HG03159 (cell line): ENCODE results near the gene AEBP2.
A peak's percentile ranks its signal among the peaks of the same experiment; 100 is the strongest.
"Not testable (repeated sequence)": the region's sequence is repeated elsewhere in the genome, so short reads cannot be mapped to it uniquely, and the experiment has no call there.

ENCODE experiments used
- ATAC-seq: cut with Tn5 transposase; IDR thresholded peaks from one replicate; pipeline ENCODE4 v1.9.1; 2021; ENCODE audit warnings: mild to moderate bottlenecking, moderate library complexity; ENCODE audit not compliant: unreplicated experiment

Gene AEBP2, protein sequence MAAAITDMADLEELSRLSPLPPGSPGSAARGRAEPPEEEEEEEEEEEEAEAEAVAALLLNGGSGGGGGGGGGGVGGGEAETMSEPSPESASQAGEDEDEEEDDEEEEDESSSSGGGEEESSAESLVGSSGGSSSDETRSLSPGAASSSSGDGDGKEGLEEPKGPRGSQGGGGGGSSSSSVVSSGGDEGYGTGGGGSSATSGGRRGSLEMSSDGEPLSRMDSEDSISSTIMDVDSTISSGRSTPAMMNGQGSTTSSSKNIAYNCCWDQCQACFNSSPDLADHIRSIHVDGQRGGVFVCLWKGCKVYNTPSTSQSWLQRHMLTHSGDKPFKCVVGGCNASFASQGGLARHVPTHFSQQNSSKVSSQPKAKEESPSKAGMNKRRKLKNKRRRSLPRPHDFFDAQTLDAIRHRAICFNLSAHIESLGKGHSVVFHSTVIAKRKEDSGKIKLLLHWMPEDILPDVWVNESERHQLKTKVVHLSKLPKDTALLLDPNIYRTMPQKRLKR

DNA sequence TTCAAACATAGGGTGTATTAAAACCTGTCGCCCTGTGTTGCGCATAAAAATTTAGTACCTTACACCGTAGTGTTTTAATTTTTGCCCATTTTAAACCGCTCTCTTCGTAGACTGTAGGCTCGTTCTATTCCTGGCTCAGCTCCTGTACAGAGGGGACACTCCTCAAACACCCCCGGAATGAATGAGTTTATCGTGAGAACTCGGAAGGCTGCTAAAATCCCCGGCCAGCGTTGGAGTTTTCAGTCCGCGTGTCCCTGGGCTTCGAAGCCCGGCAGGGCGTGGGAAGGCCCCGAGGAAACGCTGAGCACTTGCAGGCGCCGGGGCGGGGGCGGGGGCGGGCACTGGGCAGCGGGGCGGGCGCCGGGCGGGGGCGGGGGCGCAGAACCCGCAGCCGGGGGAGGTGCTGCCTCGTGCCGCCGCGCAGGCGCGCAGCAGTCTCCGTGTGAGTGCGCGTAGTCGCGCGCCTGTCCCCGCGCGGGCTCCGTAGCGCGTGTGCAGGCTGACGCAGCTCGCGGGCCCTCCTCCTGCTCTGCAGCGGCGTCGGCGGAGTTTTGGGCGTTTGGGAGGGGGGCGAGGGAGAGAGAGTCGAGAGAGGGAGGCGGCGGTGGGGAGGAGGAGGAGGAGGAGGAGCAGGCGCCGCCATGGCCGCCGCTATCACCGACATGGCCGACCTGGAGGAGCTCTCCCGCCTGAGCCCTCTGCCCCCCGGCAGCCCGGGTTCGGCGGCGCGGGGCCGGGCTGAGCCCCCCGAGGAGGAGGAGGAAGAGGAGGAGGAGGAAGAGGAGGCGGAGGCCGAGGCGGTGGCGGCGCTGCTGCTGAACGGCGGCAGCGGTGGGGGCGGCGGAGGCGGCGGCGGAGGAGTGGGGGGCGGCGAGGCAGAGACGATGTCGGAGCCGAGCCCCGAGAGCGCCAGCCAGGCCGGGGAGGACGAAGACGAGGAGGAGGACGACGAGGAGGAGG lies at the start of gene AEBP2:
Gene AEBP2, plus strand, starts transcription at position 434 of the 960 bp plus-strand sequence. Its CDS starts 208 bp downstream, at position 642.
- ATAC-seq = peak; percentile 85

DNA sequence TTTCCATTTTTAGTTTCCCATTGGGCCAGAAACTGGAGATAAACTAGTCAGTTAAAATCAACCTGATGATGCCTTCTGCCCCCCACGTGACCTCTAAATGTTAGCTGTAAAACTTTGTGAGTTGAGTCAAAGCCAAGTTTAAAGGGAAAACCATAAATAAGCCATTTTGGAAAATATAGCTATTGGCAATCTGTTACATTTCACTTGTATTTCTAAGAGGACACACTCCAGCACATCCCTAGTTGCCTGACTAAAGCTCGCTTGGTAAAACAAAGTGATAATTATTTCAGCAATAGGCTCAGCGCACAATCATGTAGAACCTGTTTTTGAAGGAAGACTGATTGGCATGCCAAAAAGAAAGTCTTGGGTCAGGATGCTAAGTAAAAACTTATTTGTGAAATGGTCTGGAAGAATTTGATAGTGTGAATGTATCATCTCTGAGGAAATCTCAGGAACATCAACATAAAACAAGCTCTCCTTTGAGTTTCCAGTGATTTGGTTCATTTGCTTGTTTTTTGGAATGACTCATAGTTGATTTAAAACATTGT lies 49.2 kb upstream of the AEBP2 start:
- ATAC-seq = no peak

DNA sequence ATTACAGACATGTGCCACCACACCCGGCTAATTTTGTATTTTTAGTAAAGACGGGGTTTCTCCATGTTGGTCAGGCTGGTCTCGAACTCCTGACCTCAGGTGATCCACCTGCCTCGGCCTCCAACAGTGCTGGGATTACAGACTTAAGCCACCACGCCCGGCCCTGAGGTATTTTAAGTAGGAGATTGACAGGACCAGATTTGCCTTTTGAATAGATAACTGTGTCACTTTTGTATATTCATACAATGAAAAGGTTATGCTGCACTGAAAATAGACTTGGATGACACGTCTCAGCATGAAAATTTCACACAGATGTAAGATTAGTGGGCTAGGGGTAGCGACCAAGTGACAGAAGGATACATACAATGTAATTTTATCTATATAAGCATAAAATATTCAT lies 46.6 kb upstream of the AEBP2 start:
- not testable (repeated sequence) for ATAC-seq

DNA sequence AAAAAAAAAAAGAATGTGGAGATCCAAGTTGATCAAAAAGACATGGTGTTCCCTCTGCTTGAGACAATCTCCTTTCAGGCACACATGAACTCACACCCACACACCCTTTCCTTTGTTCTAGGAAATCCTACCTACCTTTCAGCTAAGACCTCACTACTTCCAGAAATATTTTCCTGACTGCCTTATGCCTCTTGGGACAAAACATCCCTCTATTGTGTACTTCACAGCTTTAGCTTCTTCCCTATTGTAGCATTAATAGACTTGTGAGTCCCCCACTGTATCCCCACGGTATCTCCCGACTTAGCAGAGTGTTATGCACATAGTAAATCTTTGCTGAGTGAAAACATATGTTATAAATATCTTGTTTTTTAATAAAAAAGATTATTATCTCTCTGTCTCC lies 44.9 kb upstream of the AEBP2 start:
- ATAC-seq = no peak

DNA sequence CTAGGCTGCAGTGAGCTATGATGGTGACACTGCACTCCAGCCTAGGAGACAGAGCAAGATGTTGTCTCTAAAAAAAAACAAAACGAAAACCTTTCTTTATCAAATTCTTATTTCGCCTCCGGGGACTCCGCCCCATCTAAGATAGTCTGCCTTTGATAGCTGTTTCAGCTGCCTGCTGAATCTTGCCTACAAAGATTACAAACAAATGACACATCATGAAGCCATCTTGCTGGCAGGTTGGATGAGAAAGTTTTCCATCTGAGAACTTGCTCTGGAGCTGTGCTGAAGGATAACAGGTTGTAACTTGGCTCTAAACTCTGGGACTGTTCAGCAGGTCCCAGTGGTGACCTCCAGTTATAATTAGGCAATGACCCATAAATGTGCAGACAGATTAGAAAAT lies 41.8 kb upstream of the AEBP2 start:
- ATAC-seq = no peak

DNA sequence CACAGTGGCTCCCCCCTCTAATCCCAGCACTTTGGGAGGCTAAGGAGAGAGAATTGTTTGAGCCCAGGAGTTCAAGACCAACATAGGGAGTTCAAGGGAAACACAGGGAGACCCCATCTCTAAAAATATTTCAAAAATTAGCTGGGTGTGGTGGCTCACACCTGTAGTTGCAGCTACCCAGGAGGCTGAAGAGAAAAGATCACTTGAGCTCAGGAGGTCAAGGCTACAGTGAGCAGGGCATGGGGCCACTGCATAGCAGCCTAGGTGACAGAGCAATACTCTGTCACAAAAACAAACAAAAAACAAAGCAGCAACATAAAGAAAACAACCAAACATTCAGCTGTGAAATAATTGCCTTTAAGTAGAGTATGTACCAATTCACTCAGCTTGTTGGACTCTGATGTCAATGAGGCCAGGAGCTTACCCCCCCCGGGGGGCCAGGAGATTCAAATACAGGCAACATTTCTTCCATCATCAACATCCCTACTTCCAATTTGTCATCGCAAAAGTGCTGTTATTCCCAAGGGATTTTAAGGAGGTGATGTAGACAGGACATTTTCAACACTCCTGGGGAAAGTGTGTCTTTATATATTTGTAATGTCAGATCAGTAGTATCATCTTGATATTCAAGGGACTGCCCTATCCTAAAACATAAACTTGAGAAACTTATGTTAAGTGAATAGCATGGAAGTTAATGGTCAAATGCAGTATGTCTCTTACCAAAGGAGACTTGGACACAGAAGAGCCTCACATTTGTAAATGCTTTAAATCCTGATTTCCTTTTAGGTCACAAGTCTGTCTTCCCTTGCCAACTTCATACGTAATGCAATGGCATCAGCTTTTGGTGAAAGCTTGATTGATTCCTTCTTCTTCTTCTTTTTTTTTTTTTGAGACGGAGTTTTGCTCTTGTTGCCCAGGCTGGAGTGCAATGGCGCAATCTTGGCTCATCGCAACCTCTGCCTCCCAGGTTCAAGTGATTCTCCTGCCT lies 40.6 kb upstream of the AEBP2 start:
- ATAC-seq = no peak

DNA sequence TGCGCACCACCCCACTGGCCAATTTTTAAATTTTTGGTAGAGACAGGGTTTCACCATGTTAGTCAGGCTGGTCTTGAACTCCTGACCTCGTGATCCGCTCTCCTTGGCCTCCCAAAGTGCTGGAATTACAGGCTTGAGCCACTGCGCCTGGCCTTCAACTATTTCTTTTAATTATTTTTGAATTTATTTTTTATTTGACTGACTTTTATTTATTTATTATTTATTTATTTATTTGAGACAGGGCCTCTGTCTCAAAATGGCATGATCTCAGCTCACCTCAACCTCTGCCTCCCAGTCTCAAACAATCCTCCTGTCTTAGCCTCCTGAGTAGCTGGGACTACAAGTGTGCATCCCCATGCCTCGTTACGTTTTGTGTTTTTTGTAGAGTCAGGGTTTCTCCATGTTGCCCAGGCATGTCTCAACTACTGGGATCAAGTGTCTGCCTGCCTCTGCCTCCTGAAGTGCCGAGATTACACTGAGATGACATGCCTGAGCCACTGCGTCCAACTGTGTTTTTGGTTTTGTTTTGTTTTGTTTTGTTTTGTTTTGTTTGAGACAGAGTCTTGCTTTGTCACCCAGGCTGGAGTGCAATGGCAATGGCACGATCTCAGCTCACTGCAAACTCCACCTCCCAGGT lies 38.5 kb upstream of the AEBP2 start:
- ATAC-seq = not testable (repeated sequence)

DNA sequence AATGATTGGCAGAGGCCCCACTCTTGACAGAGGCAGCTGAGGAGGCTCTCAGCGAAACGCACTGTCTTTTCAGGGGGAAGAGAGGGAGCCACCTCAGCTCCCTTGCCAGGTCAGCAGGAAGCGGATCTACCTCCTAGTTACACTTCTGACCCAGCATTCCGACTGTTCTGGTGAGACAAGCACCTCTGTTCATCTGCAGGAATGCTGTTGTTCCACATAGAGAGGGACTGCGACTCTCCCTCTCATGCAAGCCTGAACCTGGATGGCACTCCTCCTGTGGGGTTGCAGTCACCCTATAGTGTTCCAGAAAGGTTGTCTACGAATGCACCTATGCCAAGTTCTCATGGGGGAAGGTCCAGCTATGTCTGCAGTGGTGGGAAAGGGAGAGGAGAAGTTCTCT lies 37.1 kb upstream of the AEBP2 start:
- ATAC-seq = no peak

DNA sequence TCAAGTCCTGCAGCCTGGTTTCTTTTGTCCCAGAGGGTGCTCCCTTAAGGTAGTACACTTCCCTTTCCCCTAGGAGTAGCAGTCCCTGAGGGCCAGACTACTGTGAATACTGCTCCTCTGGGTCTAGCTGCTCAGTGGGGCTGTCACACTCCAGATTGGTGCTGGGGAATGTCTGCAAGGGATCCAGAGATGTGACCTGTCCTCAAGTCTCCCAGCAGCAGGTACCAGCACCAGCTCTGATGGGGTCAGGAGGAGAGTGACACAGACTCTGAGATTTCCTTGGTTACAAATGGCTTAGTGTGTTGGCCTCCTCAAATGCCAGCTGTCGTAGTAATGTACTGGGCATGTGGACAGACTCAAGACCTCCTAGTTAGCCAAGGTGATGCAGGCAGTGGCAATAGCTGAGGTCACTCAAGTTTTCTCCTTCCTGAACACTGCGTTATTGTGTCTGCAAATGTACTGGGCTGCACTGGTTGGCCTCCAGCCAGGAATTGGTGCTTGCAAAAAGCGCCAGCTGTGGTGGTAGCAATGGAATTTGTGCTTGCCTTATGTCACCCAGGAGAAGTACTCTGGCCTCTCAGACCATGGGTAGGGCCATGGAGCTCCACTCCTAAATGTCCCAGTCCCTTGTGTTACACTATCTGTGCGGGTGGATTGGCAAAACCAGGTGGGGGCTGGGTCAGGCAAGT lies 36.4 kb upstream of the AEBP2 start:
- ATAC-seq = no peak

DNA sequence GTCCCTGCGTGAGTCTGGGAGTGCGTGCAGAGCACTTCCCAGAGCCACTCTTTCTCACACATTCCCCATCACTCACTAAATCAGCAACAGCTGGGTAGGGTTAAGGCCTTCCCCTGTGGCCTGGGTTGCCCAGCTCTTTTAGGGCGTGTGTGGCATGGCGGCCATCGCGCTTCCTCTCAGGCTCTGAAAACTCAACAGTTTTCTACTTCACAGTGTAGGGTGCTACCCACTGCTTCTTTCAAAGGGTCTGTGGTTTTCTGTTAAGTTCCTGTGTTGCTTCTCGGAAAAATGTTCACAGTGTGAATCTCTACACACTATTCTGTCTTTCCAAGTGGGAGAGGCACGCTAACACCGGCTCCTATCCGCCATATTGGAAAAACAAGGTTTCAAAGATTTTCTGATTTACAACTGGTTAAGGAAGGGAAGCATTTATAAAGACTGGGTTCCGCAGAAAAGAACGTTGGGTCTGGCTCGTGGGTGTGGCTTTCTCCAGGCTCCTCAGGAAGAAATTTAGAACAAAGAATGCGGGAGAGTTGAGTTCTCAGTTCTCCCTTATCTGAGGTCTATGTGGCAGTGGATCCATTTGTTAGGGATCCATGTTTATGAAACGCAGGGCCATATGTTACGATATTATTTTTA lies 34.9 kb upstream of the AEBP2 start:
- no peak for ATAC-seq

DNA sequence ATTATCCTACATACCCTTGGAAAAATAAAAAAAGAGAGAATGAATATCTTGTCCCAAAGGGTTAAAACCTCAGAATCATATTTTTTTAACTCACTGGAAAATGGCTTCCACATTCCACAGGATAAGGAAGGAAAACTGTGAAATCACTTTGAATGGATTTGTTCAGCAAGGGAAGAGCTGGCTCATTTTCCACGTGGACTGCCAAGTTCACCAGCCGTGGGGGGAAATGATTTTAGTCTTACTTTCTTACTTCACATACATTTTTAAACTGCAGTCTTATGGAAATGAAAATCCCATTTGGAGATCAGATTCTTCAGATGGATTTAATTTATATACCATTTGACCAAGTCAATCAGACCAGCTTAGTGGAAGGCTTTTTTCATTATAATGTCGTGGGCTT lies 29.9 kb upstream of the AEBP2 start:
- ATAC-seq = no peak

DNA sequence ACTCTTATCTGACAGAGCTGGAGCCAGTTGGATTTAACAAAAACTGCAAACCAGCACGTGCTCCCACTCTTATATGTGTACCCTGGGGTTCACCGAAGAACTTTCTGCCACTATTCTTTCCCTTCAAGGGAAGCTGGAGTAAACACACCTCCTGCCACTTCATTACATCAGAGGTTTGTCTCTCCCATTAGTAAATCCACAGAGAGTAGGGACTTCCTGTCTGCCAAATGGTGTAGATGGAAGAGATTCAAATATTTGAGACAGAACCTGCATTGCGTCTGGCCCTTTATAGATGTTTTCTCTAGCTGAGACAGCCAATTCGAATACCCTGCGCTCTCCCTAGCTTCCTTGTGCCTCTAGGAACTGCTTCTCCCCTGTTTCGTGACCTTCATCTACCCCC lies 29.1 kb upstream of the AEBP2 start:
- no peak for ATAC-seq

DNA sequence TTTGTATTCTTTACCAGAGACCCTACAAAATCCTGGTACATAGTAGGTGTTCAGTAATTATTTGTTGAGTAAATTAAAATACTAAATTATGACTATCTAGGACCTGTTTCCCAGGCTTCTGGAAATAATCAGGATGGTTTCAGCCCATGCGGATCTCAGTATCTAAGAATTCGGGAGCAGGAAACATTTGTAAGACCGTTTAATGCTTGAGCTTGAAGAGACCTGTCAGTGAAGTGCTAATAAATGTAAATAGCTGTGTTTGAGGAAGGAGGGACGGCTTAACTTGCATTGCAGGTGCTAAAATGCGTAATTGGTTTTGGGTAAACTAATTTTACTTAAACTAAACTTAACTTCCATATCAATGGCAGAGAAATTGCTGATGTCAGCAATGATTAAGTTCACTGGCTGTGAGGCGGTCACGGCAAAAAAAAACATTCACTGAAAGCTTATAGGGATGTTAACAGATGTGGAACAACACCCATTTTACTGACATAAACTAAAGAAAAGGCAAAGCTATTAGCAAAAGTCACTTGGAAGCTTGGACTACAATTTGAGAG lies 28.6 kb upstream of the AEBP2 start:
- no peak for ATAC-seq

DNA sequence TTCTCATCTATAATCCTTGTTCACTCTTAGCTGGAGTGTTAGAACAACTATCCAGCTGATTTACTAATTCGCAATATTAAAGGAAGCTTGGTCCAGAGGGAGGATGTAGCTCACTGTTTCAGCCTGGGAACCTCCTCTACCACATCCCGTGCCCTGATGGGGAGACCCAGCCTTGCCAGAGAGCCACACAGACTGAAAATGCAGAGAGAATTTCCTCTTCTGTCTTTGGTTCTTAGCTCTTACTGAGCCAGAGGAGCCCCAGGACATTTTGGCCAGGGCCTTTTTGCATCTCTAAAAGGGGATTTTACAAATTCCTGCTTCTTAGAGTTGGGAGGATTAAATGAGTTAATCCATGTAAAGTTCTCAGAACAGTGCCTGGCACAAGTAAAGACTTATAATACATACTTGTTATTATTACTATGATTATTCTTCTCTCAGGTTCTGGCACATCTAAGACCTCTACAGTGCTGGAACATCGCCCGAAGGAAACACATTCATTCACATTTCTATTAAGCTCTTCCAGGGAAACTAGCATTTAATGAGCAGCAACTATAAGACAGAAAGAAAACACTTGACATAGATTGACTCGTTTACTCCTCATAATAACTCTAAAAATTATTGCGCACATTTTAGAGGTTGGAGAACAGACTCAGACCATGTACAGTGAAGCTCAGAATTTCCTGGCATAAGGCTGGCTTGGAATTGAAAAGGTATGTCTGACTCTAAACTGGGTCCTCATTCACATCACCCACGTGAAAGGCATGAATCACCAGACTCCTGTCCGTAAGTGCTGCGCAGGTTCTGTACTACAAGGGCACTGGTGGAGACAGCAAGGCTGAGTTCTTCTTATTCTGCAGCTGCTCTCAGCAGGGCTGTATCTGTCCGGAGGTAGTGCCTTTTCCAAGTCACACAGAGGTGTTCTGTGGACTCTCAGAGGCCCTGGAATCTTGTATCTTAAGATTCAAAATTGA lies 27.8 kb upstream of the AEBP2 start:
- no peak for ATAC-seq

DNA sequence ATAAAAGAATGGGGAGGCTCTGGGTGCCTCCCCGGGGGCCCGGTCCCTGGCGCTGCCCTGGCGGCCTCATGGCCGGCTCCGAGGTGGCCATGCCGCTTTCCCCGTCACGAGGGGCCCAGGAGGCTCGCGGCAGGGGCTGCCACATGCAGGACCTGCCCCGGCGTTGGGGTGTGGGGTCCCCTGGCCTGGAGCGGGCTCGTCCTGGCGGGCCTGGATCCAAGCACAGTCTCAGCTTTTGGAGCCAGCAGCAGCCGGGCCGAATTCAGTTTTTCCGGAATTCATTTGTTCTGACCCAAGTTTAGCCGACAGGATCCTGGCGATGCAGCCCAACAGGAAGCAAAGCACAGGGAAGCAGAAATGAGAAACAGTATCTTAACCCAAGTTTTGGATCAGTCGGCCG lies 26.4 kb upstream of the AEBP2 start:
- no peak for ATAC-seq

DNA sequence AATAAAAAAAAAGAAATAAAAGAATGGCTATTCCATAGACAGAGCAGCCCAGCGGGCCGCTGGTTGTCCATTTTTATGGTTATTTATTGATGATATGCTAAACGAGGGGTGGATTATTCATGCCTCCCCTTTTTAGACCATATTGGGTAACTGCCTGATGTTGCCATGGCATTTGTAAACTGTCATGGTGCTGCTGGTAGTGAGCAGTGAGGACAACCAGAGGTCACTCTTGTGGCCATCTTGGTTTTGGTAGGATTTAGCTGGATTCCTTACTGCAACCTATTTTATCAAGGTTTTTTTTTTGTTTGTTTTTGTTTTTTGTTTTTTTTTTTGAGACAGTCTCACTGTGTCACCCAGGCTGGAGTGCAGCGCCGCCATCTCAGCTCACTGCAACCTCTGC lies 25.7 kb upstream of the AEBP2 start:
- ATAC-seq = not testable (repeated sequence)

DNA sequence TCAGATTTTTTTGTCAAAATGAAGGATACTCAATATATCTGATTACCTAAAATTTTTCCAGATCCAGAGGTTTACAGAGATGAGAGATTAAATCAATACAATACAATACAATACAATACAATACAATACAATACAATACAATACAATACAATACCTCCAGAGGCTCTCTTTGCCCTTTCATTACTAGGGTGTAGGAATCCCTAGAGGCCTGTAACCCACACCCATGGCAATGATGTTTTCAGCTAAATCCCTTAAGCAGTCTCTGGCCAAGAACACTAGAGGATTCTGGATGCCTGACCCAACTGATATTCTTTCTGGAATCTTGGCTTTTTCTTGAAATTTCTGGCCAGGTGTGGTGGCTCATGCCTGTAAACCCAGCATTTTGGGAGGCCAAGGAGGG lies 23.7 kb upstream of the AEBP2 start:
- ATAC-seq = no peak
